A204.1 (cell line): Measurements from ENCODE around the gene SULT1C4.
"Not testable (repeated sequence)": the region's sequence is repeated elsewhere in the genome, so short reads cannot be mapped to it uniquely, and the experiment has no call there.

Source experiments
- FAIRE-seq: peaks from 2 replicates; lab custom pipeline; 2012; peaks lifted over from hg19 to GRCh38; lab: Jason Lieb, UNC

SULT1C4 gene

DNA sequence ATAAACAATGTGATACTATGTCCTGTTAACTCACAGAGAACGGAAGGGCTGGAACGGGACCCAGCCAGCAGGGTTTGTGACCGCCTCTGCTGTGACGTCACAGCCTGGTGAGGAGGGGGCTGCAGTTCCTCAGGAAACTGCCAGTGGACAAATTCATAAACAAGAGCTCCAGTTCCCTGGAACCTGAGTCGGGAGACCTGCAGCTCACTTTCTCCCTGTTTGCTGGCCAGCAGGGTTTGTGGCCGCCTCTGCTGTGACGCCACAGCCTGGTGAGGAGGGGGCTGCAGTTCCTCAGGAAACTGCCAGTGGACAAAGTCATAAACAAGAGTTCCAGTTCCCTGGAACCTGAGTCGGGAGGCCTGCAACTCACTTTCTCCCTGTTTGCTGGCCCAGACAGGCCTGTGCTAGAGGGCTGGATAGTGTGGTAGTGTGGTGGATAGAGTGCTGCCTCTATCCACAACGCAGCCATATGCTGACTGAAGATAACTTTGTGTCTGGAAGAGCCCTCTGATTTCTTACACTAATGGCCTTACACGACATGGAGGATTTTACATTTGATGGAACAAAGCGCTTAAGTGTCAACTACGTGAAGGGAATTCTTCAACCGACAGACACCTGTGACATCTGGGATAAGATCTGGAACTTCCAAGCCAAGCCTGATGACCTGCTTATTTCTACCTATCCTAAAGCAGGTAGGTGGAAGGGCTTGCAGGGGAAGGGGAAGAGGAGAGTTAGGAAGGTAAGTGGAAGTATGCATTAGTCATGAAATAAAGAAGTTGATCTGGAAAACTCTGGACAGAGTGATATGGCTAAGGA lies at the start of gene SULT1C4:
Gene SULT1C4, plus strand, starts transcription at position 140 of the 816 bp plus-strand sequence. Its CDS starts 384 bp downstream, at position 524.
- no peak for FAIRE-seq

DNA sequence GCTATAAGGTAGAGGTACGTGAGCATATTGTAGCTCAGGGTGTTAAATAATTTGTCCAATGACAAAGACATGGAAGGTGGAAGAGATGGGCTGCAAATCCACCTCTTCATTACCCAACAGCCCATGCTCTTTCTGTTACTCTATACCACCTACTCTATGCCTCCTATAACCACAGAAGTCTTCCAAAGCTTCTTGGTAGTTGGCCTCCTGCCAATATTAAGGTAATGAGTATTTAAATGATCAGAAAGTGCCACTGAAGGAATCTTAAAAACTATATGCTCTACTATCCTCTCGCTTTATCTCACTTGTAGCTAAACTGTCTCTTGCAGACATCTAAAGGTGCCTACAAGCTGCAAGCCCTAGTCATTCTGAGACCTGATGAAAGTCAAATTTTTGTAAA lies 48.0 kb upstream of the SULT1C4 start:
- no peak for FAIRE-seq

DNA sequence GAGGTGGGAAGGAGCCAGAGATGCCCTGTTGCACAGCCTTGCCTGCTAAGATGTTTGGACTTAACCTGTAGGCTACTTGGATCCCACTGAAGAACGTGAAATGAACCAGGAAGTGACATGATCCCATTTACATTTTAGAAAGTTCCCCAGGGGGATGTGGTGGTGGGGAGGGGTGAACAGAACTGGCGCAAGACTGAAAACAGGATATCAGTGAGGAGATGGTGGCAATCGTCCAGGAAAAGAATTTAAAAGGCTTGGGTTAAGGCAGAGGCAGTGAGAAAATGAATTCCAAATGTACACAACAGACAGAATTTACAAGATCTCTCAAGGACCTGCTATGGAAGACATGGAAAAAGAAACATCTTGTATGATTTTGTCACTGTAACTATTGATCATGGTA lies 46.8 kb upstream of the SULT1C4 start:
- no peak for FAIRE-seq

DNA sequence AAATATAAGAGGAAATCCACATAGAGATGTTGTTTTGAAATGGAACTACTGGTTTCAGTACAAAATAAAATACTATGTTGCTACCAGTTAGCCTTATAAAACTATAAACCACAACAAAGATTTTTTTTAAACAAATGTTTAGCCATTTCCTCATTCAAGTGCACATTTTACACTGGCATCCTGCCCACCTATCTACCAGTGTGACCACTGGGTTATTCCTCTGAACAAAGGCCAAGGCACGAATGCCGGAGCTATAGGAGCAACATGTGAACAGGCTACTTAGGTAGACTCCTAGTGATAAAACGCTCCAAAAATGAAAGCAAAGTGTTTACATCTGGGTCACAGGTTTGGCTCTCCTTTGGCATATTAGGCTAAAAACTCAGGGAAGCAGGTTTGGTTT lies 31.8 kb upstream of the SULT1C4 start:
- FAIRE-seq, result no peak

DNA sequence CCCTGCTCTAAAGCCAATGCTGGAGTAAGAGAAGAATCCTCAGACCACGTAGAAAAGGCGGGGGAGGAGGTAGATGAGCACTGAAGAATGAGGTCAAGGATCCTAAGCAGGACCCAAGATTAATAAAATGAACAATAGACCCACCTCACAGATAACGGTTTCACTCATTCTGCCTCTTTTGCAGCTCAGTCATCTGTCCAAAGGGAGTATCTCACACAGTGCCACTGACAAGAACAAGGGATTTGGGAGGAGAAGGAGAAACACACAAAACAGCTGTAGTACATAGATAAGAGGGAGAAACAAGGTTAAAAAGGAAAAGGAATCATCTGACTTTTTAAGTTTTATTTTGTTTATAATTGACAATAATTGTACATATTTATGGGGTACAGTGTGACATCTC lies 30.9 kb upstream of the SULT1C4 start:
- FAIRE-seq, result no peak

DNA sequence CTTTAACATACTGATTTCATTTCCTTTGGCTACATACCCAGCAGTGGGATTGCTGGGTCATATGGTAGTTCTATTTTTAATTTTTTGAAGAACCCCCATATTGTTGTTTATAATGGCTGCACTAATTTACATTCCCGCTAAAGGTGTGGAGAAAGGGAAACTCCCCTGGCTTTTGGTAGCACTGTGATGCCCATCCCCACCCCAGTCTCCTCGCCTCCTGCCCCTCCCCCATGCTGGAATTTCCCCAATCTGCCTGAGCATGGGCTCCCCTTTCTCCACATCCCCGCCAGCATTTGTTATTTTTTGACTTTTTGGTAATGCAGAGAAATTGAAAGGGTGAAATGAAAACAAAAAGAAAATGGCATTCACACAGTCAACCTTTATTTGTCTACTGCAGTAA lies 30.0 kb upstream of the SULT1C4 start:
- no peak for FAIRE-seq

DNA sequence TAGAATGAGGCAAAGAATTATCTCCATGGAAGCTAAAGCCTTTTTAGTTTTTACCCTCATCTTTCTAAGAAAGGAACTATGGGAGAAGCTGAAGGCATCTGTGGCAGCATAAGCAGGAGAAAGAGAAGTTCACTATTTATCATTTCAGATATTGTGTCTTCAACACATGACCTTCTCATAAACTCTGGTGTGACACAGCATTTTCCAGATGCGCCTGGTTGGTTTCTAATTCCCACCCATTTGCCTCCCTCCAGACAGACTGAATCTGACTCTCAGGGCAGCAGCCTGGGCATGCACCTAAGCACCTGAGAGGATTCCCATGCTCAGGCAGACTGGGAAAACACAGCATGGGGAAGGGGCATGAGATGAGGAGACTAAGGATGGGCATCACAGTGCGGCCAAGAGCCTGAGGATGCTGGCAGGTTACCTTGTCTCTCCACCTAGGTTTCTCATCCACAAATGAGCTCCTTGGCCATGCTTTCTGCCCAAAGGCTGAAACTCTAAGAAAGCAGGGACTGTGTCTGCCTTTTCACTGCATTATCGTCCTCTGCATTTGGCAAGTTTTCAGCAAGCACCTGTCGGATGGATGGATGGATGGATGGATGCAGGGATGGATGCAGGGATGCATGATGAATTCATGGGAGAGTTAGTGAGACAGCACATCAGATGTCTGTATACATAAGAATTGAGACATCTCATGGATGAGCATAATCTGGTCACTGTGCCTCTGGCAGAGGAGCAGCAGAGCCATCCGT lies 28.8 kb upstream of the SULT1C4 start:
- no peak for FAIRE-seq

DNA sequence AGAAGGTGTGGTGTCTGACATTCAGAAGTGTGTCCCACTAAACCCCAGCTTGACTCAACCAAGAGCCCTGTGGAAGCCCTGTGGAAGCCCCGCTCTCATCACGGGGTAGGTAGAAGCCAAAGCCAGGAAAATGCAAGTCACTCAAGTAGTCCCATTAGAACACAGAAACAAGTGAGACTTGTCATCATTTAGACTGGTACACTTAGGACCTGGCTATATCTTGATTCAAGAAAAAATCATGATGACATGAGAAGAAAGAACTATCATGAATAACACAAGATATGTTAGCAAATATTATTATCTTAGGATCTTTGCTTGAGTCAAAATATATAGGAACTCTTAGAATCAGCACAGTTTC lies 28.2 kb upstream of the SULT1C4 start:
- FAIRE-seq, result no peak

DNA sequence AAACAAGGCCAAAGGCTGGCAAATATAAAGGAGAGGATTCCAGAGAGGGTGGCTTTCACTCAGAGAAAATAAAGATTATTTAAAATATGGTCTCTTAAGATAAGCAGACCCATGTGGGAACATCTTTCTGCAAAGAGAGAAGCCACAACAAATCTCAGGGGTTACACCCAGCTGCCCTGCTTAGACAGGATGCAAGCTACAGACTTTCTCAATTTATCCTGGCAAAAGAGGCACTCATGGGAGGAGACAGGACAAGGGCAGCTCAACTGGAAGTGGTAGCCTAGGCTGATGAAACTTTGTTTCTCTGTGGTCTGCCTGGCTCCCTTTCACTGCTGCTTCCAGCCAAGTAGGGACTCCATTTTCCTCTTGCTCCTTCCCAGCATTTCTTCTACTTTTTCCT lies 25.9 kb upstream of the SULT1C4 start:
- FAIRE-seq, result no peak

DNA sequence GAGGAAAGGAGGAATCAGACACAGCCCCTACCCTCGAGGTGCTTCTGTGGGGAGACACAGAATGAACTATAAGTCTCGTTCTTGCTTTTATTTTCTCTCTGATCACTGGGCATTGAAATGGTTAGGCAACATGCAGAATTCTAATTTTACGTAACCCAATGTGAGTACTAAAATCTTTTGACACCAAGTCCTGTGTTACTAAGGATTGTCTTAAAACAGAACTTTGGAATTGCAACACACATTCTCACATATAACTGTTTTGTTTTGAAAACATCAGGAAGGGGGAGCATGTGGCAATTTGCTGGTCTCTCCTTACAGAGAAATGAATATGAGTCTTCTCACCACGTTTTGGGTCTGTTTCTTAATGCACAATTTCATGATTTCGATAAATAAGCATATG lies 23.6 kb upstream of the SULT1C4 start:
- no peak for FAIRE-seq

DNA sequence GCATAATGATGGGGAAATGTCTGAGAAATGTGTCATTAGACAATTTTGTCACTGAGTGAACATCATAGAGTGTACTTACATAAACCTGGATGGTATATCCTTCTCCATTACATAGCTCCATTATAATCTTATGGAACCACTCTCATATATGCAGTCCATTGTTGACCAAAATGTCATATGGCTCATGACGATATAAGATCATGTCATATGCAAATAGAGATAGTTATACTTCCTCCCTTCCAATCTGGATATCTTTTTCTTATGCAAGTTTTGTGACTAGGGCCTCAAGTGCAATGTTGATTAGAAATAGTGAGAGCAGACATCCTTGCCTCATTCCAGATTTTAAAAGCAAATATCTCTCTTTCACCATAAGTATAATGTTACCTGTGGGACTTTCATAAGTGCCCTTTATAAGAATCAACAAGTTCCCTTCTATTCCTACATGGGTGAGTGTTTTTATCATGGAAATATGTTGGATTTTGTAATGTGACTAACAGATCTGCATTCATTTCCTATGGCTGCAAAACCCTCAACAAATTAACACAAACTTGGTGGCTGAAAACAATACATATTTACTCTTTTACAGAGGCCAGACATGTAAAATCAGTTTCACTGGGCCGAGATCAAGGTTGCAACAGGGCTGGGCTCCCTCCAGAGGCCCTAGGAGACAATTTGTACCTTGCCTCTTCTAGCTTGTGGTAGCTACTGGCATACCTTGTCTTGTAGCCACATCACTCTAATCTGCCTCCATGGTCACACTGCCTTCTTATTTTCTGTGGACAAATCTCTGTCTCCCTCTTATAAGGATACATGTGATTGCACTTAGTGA lies 21.6 kb upstream of the SULT1C4 start:
- no peak for FAIRE-seq

DNA sequence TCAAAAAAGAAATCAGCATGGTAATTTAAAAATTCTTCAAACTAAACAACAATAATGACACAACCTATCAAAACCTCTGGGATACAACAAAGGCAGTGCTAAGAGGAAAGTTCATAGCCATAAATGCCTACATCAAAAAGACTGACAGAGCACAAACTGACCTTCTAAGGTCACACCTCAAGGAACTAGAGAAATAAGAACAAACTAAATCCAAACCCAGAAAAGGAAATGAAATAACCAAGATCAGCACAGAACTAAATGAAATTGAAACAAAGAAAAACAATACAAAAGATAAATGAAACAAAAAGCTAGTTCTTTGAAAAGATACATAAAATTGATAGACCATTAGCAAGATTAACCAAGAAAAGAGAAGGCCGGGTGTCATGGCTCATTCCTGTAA lies 18.4 kb upstream of the SULT1C4 start:
- not testable (repeated sequence) for FAIRE-seq

DNA sequence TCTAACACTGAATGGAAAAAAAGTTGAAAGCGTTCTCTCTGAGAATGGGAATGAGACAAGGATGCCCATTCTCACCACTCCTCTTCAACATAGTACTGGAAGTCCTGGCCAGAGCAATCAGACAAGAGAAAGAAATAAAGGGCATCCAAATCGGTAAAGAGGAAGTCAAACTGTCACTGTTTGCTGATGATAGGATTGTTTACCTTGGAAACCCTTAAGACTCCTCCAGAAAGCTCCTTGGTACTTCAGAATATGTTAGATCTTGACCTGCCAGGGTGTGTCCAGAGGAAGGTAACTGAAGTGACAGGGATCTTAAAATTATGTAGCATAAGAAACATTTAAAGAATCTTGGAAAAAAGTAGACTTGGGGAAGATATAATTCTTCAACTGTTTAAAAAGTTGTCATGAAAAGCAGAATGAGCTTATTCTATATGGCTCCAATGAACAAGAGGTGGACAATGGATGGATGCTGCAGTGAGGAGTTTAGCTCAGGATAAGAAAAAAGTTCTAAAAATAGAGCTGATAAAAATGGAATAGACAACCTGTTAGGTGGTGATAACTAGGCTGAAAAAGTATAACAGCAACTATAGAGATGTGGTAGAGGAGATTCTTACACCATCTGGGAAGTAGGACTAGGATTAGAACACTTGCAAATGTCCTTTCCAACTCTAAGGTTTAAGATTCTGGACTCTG lies 16.8 kb upstream of the SULT1C4 start:
- FAIRE-seq, result no peak

DNA sequence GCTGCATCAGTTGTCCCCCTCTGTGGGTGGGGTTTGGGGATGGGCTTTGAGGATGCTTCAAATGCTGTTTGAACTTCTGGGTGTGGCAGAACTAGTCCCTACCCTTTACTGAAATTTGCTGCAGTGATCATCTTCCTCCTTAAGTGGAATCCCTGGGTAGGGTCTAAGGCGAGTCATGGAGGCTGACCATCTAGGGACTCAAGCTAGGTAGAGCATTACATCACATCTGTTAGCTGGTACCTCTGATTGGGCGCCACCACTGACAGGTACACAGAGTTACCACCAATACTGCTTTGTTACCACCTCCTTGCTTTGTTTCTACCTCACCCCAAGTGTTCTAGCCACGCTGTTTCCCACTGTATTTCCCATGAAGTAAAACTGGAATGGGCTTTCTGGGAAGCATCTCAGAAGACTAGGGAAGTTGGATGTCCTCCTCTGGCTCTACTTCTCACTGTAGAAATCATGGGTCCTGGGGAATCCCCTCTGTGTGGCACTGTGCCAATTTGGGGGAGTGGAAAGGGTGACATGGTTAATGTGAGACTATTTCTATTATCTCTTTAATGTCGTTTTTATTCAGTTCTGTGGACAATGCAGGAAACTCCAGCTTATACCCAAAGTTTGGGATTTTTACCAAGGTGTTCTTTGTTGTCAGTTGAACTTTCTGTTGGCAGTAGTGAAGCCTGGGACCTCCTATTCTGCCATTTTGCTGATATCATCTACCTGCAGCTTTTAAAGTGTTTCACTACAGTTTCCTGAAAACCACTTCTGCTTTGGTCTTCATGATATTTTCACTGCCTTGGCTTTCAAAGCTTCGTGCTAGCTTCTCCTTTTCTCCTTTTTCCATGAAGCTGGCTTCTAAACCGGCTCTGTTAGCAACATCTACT lies 14.5 kb upstream of the SULT1C4 start:
- FAIRE-seq, result no peak

DNA sequence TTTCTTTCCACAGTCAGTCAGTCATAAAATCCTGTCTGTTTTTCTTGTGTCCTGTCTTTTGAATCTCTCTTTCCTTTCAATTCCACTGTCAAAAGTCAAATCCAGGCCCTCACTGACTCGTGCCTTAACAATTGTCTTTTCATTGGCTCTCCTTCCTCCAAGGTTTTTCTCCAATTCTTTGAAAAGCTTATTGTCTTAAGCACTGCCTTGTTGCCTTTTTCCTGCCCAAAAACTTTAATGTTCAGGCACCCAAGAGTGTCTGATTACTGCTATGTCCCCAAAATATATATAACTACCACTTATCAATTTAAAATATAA lies 13.9 kb upstream of the SULT1C4 start:
- FAIRE-seq, result no peak

DNA sequence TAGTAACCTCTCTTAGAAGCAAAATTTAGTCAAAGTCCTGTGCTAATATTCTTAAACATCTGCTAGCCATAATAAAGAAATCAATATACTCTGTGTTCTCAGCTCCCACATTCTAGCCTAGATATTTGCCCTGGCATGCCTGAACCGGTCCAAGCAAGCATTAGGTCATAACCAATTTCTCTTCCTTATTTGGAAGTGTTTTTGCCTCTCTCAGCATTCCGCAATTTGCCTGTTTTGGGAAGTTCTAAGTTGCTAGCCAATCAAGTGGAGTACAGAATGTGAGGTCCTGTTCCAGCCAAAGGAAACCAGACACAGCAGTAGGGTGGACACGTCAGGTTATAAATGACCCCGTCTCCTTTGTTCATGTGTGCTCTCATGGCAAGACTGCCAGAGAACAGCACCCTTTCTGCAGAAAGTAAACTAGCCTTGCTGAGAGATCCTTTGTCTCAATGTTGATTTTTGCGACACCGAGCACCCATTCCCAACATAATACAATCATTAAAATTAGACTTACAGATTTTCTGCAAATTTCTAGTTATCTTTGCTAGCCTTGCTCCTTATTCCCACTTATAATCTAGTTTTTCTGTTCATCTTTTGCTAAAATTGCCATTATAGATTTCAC lies 13.0 kb upstream of the SULT1C4 start:
- no peak for FAIRE-seq

DNA sequence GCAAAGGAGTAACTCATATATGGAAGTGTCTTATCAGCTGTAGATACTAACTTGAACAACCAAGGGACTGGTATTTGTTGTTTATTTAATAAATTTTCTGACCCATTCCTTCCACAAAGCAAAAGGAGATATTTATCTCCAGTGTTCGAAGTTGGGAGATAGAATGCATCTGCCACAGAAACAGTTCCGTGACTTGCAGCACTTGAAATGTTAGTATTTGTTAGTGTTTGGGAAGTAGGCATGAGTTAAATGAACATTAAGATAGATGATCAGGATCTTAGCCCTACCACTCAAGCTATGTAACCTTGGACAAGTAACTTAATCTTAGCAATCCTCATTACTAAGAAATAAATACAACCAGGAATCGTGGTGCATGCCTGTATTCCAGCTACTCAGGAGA lies 12.1 kb upstream of the SULT1C4 start:
- FAIRE-seq, result no peak

DNA sequence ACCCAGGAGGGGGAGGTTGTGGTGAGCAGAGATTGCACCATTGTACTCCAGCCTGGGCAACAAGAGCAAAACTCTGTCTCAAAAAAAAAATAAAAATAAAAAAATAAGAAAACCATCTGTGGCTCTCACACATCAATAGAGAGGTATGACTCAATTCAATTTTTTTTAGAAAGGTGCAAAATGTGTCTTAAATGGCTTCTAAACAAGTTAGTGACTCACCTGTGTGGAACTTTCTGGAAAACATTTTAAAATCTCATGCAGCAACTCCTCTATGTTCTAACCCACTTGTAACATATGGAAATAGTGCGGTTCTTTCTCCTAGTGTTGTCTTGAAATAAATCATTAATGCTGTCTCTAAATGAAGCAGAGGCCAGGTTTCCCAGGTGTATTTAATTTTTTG lies 10.7 kb upstream of the SULT1C4 start:
- no peak for FAIRE-seq

DNA sequence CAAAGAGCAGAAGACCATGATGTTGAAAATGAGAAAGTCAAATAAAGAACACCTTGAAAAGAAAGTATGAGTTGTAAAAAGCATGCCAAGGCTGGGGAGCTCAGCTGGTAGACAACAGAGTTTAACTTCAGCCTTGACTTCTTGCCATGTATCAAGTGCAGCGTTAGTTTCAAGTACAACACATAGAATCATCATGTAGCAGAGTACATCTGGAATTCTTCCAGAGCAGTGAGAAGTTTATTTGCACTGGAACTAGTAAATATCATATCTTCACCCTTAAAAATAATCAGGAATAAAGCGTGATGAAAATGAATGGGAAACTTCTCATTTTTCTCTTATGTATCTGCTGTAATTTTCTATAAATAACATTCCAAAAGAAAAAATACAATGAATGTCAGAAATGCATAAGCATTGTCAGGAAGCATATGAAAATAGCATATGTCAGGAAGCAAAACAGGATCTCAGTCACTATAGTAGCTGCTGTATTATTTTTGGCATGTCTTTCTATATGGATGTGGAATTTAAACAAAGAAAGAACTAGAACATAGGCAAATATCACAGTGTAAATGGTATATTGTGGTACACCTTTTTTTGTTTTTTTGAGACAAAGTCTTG lies 10.1 kb upstream of the SULT1C4 start:
- FAIRE-seq, result no peak

DNA sequence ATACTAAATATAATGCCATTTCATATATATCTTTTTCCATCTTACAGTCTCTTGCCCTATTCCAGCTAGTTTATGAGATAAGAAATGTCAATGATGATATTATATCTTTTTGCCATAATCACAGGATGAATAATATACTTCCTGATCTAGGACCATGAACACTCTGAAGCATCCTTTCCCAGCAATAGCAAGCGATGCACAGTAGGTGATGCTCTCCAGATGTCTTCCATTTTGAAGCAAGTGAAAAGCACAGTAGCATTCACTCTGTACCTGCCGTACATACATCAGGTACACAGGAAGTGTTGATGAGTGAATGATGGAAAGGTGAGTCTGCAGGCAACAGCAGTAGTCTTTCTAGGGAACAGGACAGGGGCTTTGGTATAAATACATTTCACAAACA lies 8.6 kb upstream of the SULT1C4 start:
- FAIRE-seq, result no peak

DNA sequence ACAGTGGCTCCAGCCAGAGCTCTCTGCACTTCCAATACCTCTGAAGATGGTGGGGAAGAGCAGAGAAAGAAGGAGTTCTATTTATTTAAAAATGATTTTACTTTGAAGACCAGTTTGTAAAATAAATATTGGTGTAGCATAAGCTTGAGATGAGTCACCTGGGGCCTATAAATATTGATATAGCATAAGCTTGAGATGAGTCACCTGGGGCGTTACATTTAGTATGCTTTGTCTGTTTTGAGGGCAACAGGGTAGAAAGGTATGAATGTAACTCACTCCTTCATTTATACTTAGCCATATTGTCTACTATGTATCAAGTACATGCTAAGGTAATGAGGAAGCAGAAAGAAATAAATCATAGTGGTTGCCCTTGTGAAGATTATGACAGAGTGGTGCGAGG lies 7.7 kb upstream of the SULT1C4 start:
- no peak for FAIRE-seq
